ENCODE results near the gene GNG7. TPM values are rescaled to one million over a fixed set of nuclear protein-coding genes. Genes with fewer than 3 reads are reported as not detected.
A peak's percentile ranks its signal among the peaks of the same experiment; 100 is the strongest.

The GNG7 gene
- total and polyA plus RNA-seq, 10 of the 15 experiments (the other 5 are each of a cell fraction or from before 2014, with no cell fraction given), result 1.9 to 13.6 (median 6.5) TPM

GRCh38 chr19:2552859-2553258 is 149.6 kb downstream of the GNG7 start (continued):
- peak; percentile 78; the same call in 1 of the 2 replicates for TF ChIP-seq IKZF1 (conservative IDR thresholded peaks at IDR 0.05)
- peak; percentile 93 for TF ChIP-seq ATF7 (IDR thresholded peaks at IDR 0.05; ENCODE audit: low read depth)
- TF ChIP-seq, protein P1, sequence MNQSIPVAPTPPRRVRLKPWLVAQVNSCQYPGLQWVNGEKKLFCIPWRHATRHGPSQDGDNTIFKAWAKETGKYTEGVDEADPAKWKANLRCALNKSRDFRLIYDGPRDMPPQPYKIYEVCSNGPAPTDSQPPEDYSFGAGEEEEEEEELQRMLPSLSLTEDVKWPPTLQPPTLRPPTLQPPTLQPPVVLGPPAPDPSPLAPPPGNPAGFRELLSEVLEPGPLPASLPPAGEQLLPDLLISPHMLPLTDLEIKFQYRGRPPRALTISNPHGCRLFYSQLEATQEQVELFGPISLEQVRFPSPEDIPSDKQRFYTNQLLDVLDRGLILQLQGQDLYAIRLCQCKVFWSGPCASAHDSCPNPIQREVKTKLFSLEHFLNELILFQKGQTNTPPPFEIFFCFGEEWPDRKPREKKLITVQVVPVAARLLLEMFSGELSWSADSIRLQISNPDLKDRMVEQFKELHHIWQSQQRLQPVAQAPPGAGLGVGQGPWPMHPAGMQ (IDR thresholded peaks at IDR 0.05; ENCODE audit: borderline replicate concordance), result no peak; the same call in 1 of the 2 replicates
- TF ChIP-seq KDM1A (IDR thresholded peaks at IDR 0.05; ENCODE audit: borderline replicate concordance), result no peak
- 0 out of 2 replicates have a peak, but pooled peaks have one; percentile 39 for TF ChIP-seq PML (IDR thresholded peaks at IDR 0.05; ENCODE audit: low read length)
- no peak for TF ChIP-seq SRF (IDR thresholded peaks at IDR 0.05; ENCODE audit: low read depth in 2 of 2, low read length in 2 of 2)
- peak; percentile 74; the same call in 1 of the 2 replicates for TF ChIP-seq TCF12 (IDR thresholded peaks at IDR 0.05; ENCODE audit: low read depth, low read length)
- TF ChIP-seq POU2F2 (IDR thresholded peaks at IDR 0.05; ENCODE audit: borderline replicate concordance, low read depth, low read length), result peak; percentile 54; the same call in 1 of the 3 replicates
- TF ChIP-seq MYB (IDR thresholded peaks at IDR 0.05; ENCODE audit: borderline replicate concordance, low read depth, low read length), result no peak
- 0 out of 2 replicates have a peak, but pooled peaks have one; percentile 6 for TF ChIP-seq RAD51 (IDR thresholded peaks at IDR 0.05)
- no peak for TF ChIP-seq POLR2AphosphoS5 (IDR thresholded peaks at IDR 0.05; ENCODE audit: low read length)
- TF ChIP-seq IRF4 (IDR thresholded peaks at IDR 0.05; ENCODE audit: low read depth, low read length), result peak; percentile 68; the same call in 1 of the 2 replicates
- TF ChIP-seq STAT3 (IDR thresholded peaks at IDR 0.05; ENCODE audit: low read depth, low read length), result no peak
- peak; percentile 32; the same call in 1 of the 2 replicates for TF ChIP-seq DPF2 (IDR thresholded peaks at IDR 0.05)
- no peak for TF ChIP-seq EGR1 (IDR thresholded peaks at IDR 0.05; ENCODE audit: borderline replicate concordance in 1 of 2, low read depth in 2 of 2, low read length in 2 of 2)
- no peak for TF ChIP-seq GATAD2B (conservative IDR thresholded peaks at IDR 0.05; ENCODE audit: low read depth)
- TF ChIP-seq POLR2AphosphoS2 (IDR thresholded peaks at IDR 0.05; ENCODE audit: low read depth, low read length), result no peak
- no peak for TF ChIP-seq CBX5 (IDR thresholded peaks at IDR 0.05; ENCODE audit: low read depth)
- TF ChIP-seq EP300 (IDR thresholded peaks at IDR 0.05; ENCODE audit: borderline replicate concordance in 1 of 2, control insufficient read depth in 1 of 2, low read depth in 2 of 2, low read length in 2 of 2), result peak in 1 of 2 experiments; percentile 77; a peak in 1 of 4 replicates
- TF ChIP-seq, protein P2, sequence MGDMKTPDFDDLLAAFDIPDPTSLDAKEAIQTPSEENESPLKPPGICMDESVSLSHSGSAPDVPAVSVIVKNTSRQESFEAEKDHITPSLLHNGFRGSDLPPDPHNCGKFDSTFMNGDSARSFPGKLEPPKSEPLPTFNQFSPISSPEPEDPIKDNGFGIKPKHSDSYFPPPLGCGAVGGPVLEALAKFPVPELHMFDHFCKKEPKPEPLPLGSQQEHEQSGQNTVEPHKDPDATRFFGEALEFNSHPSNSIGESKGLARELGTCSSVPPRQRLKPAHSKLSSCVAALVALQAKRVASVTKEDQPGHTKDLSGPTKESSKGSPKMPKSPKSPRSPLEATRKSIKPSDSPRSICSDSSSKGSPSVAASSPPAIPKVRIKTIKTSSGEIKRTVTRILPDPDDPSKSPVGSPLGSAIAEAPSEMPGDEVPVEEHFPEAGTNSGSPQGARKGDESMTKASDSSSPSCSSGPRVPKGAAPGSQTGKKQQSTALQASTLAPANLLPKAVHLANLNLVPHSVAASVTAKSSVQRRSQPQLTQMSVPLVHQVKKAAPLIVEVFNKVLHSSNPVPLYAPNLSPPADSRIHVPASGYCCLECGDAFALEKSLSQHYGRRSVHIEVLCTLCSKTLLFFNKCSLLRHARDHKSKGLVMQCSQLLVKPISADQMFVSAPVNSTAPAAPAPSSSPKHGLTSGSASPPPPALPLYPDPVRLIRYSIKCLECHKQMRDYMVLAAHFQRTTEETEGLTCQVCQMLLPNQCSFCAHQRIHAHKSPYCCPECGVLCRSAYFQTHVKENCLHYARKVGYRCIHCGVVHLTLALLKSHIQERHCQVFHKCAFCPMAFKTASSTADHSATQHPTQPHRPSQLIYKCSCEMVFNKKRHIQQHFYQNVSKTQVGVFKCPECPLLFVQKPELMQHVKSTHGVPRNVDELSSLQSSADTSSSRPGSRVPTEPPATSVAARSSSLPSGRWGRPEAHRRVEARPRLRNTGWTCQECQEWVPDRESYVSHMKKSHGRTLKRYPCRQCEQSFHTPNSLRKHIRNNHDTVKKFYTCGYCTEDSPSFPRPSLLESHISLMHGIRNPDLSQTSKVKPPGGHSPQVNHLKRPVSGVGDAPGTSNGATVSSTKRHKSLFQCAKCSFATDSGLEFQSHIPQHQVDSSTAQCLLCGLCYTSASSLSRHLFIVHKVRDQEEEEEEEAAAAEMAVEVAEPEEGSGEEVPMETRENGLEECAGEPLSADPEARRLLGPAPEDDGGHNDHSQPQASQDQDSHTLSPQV (IDR thresholded peaks at IDR 0.05), result no peak
- TF ChIP-seq LARP7 (IDR thresholded peaks at IDR 0.05), result no peak
- no peak for TF ChIP-seq ZNF687 (IDR thresholded peaks at IDR 0.05)

All from GM12878 (cell line).